Tongue (tissue), 2 donors: ENCODE measurements around the gene PEAK3. TPM values are rescaled to one million over a fixed set of nuclear protein-coding genes. Genes with fewer than 3 reads are reported as not detected.

Experiments
- DNase-seq: peaks from one replicate; pipeline ENCODE4 v3.0.0-alpha.2; 2015
- total RNA-seq: library from RNA; depleted of rRNA; stranded (reverse); fragments of >200 nt; gene quantifications from one replicate; pipeline ENCODE4 v1.2.3, GENCODE V29; 2014

Gene PEAK3
- total RNA-seq, 1 donor from 2014 or later = not detected

DNA sequence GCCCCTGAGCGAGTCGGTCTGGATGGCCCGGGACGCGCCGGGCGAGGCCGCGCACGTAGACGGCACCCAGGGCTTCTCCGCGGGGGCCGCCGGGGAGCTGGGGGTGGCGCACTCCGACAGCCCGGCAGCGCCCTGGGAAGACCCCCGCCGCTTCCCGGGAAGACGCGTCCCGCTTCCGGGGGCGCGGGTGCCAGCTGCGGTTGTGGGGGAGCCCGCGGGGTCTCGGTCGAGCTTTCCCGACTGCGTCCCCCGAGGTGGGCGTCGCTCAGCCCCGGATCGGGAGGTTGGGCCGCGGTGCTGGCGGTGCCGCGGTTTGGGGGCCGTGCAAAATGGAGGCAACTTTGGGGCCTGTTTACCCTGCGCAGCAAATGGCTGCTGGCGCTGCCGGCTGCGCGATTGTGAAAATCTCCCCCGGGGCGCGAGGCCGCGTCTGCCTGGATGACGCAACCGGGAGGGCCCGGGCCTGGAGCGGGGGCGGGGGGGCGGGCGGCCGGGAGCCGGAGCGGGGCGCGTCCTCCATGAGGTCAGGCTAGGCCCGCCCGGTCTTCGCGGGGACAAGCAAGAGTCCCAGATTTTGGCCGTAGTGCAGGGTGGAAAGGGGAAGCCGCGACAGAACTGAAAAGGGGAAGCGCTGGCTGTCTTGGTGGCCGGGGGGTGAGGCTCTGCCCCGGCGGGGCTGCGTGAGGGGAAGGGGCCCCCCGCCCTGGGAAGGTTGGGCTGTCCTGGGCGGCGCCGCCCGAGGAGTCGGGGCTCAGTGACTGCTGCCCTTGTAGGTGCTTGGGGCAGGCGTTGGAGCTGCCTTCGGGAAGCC is 11.3 kb downstream of the PEAK3 start:
- DNase-seq = peak; percentile 86

- no peak for DNase-seq
Measured at GRCh38 chr19:2270157-2270422, 11.9 kb downstream of the PEAK3 start.

DNA sequence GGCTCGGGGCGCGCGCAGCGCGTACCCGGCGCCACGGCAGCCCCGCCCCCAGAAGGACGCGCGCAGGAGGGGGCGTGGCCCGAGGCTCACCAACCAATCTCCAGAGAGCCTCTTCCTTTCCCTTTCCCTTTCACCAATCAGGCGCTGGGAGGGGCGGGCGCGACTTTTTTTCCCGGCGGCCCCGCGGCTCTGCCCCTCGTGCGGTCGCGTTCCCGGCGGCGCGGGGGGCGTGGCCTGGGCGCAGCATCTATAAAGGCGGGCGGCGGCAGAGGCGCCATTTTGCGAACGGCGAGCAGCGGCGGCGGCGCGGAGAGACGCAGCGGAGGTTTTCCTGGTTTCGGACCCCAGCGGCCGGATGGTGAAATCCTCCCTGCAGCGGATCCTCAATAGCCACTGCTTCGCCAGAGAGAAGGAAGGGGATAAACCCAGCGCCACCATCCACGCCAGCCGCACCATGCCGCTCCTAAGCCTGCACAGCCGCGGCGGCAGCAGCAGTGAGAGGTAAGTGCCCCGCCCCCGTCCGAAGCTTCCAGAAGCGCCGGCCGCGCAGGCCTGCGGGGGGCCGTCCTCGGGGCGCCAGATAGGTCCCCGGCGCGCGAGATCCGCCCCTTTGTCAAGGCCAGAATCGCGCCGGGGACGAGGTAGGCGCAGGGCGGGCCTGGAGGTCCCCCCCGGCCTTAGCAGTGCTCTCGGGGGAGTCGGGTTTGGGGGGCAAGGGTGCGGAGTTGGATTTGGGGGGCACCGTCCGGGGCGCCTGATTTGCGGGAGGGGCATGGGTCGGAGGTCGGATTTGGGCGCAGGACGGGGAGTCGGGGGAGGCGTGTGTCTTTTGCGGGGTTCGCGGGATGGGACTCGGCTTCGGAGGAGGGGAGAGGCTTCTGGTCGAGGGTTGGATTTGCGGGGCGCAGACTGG is 12.5 kb downstream of the PEAK3 start:
- DNase-seq = peak; percentile 99

GRCh38 chr19:2268861-2269243 is 13.1 kb downstream of the PEAK3 start:
- DNase-seq = no peak

- no peak for DNase-seq
Measured at GRCh38 chr19:2268480-2268830, 13.5 kb downstream of the PEAK3 start.

GRCh38 chr19:2266183-2266993 is 15.6 kb downstream of the PEAK3 start:
- DNase-seq = peak; percentile 74

DNA sequence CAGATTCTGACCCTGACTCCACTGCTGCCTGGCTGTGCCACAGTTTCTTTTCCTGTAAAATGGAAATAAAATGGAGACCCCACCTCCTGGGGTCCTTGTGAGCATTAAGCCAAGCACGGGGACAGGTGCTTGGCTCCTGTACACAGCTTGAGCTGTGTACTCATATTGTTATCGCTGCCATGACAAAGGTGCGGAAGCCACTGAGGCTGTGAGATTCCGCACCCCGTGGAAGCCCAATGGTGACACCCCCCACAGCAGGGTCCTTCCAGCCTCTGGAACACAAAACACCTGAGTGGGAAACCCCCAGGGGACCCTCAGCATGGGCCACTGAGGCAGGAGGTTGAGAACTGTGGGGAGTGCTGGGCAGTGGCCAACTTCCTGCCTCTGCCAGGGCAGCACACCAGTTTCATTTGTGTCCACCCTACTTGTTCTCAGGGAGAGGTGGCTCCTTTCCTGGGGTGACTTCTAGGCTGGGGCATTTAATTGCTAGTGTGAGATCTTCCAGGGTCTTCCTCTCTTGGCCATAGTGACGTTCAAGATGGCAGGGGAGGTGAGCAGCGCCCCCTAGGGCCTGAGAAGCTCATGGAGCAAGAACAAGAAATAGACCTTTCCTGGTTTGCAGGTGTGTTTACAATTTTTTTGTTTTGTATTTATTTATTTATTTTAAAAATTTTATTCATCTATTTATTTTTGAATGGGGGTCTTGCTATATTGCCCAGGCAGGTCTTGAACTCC is 20.4 kb downstream of the PEAK3 start:
- DNase-seq = no peak

DNA sequence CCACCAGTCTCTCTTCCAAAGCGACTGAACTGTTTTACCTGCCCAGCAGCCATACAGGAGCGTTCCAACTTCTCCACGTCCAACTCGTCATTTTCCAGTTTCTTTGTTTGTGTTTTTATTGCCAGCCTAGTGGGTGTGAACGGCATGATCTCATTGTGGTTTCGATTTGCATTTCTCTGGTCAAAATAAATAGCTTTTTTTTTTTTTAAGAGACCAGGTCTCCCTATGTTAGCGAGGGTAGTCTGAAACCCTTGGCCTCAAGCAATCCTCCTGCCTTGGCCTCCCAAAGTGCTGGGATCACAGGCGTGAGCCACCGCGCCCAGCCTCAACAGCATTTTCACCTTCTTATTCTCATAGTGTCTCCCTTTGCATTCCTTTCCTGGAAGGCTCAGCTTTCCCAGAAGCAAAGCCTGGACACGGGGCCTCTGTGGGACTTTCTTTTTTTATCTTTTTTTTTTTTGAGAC is 21.6 kb downstream of the PEAK3 start:
- no peak for DNase-seq

DNA sequence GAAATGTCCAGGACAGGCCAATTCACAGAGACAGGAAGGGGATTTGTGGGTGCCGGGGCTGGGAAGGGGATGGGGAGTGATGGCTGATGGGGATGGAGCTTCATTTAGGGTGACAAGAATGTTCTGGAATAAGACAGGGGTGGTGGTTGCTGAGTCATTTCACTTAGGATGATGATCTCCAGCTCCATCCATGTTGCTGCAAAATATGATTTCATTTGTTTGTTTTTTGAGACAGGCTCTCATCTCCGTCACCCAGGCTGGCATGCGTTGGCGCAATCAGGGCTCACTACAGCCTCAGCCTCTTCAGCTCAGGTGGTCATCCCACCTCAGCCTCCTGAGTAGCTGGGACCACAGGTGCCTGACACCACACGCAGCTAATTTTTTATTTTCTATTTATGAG is 22.6 kb downstream of the PEAK3 start:
- no peak for DNase-seq

GRCh38 chr19:2255982-2256685 is 25.8 kb downstream of the PEAK3 start, which contains the start of gene JSRP1:
Gene JSRP1 (minus strand): TSS chr19:2256417. CDS start chr19:2255314, 1,103 bp downstream.
- DNase-seq = peak; percentile 98

DNA sequence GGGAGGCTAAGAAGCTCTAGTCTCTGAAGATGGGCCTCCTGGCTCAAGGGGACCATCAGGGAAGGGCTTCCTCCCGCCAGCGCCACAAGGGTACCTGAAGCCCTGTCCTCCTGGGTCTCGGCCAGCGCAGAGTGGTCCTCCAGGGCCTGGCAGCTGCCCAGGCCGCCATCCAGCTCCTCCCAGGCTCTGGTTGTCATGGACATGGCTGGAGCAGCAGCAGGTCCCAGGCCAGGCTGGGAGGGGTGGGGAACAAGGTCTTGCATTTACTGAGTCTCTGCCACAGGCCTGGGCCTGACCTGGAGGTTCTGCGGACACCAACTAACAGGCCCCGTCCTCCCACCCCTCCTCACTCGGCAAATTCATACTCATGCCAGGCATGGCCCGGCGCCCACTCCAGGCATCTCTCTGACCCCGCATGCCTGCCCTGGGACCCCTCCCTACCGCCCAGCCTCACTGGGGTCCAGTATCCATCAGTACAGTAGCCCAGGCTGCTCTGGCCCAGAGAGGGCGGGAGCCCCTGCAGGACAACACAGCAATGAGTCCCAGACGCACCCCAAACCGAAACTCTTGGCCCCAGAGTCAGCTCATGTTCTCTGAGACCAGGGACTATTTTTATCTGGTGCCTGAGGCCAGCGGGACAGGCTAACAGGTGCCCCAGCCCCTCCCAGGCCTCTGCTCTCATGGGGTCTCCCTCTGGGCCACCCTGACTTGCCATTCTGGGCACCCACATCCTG is 26.7 kb downstream of the PEAK3 start:
- peak; percentile 58 for DNase-seq

GRCh38 chr19:2254064-2254872 is 27.7 kb downstream of the PEAK3 start:
- peak; percentile 56 for DNase-seq

DNA sequence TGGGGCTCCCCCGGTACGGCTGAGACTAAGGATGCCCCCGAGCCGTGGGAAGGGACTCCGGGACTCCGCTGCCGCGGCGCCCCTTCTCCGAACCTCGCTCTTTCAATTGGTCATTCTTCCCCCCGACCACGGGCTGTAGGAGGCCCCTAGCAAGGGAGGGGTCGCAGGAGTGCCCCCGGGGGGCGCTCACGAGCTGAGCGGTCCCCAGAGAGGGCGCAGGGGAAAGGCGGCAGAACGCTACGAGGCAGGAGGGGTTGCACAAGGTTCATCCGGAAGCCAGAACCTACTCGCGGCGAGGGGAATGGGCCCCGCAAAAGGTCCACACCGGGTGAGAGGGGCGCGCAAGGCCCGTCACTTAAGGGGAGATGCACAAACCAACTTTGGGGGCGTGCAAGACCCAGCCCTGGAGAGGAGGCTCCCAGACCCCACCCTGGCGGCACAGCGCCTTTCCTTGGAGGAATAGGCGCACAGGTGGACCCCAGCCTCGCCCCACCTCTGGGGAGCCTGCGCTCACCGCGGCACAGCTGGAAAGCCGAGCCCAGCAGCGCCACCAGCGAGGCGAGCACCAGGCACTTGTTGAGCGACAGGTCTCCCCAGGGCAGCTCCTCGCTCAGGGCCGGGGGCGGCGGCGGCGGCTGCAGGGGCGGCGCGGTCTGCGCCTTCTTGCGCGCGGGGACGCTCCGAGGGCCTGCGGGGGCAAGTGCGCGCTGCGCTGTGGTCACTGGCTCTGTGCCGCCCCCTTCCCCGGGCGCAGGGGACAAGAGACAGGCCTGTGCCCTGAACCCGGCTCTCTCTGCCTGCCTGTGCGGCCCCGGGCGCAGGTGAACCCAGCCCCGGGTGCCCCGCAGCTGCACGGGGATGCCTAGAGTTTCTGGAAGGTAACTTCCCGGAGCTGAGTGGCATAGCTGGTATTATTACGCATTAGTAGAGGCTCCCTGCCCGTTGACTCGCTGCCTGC is 28.6 kb downstream of the PEAK3 start:
- DNase-seq = no peak

DNA sequence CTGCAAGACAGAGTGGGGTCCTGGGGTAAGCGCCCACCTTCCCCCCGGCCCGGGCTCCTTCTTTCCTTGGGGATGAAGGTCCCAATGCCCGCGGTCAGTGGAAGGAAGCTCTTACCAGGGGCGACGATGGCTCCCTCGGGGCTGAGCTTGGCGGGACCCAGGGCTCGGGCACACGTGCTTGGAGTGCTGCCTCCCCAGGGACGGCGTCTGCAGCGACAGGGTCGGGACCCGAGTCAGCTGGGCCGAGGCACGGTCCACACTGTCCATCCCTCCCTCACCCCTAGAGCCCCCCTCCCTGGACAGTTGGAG is 29.2 kb downstream of the PEAK3 start:
- no peak for DNase-seq

DNA sequence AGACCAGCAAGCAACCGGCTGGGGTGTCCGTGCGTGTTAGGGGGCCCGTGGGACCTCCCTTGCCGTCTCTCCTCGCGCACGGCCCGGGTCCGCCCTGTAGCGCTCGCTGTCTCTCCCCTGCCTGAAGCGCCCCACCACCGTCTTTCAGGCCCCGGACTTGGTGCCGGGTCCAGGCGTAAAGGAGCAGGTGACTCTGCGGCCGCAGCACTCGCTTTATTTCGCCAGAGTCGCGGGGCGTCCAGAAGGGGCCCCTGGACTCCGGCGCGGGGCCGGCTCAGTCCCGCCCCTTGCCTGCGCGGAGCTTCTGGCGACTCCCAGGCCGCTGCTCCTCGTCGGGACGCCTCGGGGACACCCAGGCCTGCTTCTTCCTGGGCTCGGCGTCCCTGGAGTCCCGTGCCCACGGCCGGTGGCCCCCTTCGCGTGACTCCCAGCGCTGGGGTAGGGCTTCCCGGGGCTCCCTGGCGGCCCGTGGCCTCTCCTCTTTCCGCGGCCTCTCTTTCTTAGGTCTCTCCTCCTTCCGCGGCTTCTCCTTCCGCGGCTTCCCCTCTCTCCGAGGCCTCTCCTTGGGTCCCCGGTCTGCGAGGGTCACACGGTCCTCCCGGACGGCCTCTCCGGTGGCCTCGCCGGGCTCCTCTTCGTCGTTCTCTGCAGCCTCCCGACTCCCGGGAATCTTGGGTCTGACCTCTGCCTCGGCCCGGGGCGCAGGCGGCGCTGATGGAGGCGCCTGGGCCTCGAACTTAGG is 29.7 kb downstream of the PEAK3 start:
- DNase-seq = no peak

DNA sequence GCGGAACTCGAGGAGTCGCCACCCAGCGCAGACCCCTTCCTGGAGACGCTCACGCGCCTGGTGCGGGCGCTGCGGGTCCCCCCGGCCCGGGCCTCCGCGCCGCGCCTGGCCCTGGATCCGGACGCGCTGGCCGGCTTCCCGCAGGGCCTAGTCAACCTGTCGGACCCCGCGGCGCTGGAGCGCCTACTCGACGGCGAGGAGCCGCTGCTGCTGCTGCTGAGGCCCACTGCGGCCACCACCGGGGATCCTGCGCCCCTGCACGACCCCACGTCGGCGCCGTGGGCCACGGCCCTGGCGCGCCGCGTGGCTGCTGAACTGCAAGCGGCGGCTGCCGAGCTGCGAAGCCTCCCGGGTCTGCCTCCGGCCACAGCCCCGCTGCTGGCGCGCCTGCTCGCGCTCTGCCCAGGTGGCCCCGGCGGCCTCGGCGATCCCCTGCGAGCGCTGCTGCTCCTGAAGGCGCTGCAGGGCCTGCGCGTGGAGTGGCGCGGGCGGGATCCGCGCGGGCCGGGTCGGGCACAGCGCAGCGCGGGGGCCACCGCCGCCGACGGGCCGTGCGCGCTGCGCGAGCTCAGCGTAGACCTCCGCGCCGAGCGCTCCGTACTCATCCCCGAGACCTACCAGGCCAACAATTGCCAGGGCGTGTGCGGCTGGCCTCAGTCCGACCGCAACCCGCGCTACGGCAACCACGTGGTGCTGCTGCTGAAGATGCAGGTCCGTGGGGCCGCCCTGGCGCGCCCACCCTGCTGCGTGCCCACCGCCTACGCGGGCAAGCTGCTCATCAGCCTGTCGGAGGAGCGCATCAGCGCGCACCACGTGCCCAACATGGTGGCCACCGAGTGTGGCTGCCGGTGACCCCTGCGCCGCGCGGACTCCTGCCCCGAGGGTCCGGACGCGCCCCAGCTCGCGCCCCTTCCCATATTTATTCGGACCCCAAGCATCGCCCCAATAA is 30.6 kb downstream of the PEAK3 start:
- DNase-seq = no peak

DNA sequence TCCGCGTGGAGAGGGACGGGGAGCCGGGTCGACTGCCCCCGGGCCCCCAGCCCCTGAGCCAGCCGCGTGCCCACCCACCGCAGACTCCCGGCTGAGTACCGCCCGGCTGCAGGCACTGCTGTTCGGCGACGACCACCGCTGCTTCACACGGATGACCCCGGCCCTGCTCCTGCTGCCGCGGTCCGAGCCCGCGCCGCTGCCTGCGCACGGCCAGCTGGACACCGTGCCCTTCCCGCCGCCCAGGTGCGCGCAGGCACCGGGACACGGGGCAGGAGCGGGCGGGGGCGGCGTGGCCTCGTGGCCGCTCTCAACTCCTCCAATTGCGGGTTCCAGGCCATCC is 31.2 kb downstream of the PEAK3 start:
- DNase-seq = no peak
